Fibroblast of skin of scalp (primary cell): Measurements from ENCODE around the gene LRP1B.
A peak's percentile ranks its signal among the peaks of the same experiment; 100 is the strongest.
"Not testable (repeated sequence)": the region's sequence is repeated elsewhere in the genome, so short reads cannot be mapped to it uniquely, and the experiment has no call there.

Experiments used
- DNase-seq: peaks from one replicate; pipeline ENCODE4 v3.0.0-alpha.2; 2013

LRP1B gene

GRCh38 chr2:141264848-141265247 lies 866.0 kb downstream of the LRP1B start:
- DNase-seq, result no peak

GRCh38 chr2:141260911-141261310 lies 869.9 kb downstream of the LRP1B start:
- no peak for DNase-seq

DNA sequence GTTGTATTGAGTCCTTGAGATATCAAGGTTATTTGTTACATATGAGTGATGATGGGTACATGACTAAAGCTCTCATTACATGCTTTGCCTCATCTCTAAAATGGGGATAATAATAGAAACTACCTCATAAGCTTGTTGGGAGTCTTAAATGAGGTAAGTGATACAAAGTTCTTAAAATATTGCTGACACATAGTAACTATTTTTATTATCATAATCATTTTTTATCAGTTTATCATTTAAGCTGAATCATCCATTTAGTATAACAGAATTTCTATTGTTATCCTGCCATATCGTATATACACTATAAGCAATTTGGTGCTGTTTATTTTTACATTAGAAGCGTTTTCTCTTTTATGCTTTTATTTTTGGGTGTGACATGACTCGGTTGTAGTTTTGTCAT lies 871.1 kb downstream of the LRP1B start:
- DNase-seq, result no peak

GRCh38 chr2:141242008-141242407 lies 888.8 kb downstream of the LRP1B start:
- DNase-seq, result no peak

DNA sequence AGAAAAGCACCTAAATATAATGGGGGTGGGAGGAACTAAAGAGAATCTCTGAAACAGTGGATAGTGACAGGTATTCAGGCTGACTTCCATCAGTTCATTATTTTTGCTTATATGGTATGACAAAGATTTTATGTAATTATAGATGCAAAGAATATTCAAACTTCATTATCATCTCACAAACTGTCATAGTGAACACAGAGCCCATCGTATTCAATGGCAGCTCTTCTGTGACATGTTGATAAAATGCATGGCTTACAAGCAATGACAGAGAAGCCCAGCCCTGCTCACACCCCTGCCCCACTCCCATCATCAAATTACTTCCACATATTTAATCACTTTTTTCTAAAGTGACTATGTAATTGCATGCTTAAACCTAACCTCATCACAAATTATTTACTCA lies 904.3 kb downstream of the LRP1B start:
- no peak for DNase-seq

GRCh38 chr2:141207036-141207385 lies 923.8 kb downstream of the LRP1B start:
- DNase-seq, result no peak

DNA sequence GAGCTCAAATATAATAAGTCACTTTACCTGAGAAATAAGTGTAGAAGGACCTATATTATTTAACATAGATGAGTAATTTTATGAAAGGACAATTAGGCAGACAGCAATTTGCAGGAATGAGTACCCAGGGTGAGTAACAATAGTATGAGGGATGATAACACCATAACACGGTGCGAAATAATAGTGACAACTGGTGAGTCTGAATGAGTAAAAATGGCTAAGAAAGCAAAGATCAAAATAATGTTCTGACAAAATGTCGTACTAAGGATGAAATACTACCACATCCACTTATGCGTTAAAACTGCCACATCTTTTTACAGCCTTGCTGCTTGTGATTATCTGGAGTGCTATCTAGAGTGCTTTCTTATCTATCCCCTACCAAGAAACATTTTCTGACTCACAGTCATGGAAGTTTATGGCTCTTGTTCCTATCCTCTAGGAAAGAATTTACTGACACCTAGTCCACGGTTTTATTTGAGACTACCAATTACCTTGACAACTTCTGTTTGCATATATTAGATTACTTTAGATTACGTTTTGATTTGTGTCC lies 929.7 kb downstream of the LRP1B start:
- no peak for DNase-seq

DNA sequence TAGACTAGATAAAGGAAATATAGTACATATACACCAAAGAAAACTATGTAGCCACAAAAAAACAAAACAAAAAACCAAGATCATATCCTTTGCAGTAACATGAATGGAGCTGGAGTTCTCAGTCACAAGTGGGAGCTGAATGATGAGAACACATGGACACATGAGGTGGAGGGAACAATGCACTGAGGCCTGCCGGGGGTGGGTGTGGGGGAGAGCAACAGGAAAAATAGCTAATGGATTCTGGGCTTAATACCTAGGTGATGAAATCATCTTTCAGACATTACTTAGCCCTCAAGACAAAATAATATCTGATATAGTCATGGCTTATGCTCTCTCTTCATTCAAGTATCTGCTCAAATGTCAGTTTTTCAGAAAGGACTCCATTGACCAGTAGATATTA lies 930.6 kb downstream of the LRP1B start:
- DNase-seq, result peak; percentile 12

DNA sequence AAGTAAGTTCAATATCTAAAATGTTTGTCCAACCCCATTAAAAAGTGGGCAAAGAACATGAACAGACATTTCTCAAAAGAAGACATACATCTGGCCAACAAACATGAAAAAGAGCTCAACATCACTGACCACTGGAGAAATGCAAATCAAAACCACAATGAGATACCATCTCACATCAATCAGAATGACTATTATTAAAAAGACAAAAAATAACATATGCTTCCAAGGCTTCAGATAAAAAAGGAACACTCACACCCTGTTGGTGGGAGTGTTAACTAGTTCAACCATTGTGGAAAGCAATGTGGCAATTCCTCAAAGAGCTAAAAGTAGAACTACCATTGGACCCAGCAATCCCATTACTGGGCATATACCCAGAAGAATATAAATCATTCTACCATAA lies 931.1 kb downstream of the LRP1B start:
- DNase-seq, result peak; percentile 1

GRCh38 chr2:141195087-141195486 lies 935.7 kb downstream of the LRP1B start:
- DNase-seq, result no peak

DNA sequence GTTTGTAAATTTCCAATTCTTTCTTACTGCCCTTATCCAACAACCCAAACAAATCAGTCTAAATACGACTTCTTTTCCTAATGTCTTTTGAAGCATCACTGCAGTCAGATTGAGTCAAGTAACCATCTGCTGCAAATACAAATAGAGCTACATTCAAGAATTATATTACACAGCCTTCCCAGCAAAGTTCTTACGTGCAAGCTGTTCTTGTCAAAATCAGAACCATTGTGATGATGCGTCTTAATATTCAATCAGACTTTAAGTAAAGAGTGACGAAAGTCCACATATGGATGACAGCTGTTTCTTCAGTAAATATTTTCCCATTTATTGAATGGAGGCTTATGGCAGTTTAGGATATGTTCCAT lies 943.8 kb downstream of the LRP1B start:
- DNase-seq, result no peak

GRCh38 chr2:141186413-141187074 lies 944.3 kb downstream of the LRP1B start:
- no peak for DNase-seq

DNA sequence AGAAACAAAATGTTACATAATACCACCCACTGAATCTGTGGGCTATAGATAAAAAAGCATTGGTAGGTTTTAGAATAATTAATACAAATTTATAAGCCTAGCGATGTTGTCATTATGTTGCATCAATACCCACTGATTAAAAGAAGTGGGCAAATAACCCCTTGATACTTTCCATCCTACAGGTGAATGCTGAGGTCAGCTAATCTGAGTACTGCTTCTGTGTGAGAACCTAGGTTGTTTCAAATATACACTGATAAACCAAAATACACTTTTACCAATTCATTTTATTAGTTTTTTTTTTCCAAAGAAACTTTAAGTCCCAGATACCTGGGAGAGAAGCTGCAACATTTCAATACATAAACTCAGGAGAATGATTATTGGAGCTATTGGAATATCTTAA lies 948.6 kb downstream of the LRP1B start:
- no peak for DNase-seq

GRCh38 chr2:141169117-141169516 lies 961.7 kb downstream of the LRP1B start:
- DNase-seq, result not testable (repeated sequence)

GRCh38 chr2:141162314-141162713 lies 968.5 kb downstream of the LRP1B start:
- DNase-seq, result no peak

DNA sequence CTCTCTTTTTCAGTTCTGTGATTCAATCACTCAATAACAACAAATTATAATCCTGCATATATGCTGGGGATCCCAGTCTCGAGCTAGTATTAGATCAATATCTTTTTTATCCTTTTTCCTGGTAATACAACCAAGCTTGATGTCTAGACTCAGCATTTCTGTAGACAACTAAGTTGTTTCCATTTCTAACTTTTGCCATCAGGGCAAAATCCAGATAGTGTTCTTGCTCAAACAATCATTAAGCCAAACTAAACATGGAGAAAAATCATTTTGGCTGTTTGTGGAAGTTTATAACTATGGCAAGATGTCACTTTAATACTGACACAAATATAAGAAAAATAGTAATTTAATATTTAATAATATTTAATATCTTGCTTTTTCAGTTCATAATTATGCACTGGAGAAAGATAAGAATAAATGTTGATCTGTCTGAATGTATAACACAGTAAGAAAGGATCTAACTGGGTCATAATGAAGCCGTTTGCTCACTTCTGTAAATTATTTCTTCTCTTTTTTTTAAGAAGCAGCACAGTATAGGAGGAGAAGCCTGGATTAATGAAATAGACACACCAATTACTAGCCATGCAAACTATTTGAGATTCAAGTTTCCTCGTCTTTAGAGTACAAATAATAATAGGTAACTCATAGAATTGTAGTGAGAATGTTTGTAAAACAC lies 979.1 kb downstream of the LRP1B start:
- DNase-seq, result no peak

- DNase-seq, result no peak
Measured at GRCh38 chr2:141142025-141142424, 988.8 kb downstream of the LRP1B start.

GRCh38 chr2:141137122-141137693 lies 993.6 kb downstream of the LRP1B start:
- no peak for DNase-seq

DNA sequence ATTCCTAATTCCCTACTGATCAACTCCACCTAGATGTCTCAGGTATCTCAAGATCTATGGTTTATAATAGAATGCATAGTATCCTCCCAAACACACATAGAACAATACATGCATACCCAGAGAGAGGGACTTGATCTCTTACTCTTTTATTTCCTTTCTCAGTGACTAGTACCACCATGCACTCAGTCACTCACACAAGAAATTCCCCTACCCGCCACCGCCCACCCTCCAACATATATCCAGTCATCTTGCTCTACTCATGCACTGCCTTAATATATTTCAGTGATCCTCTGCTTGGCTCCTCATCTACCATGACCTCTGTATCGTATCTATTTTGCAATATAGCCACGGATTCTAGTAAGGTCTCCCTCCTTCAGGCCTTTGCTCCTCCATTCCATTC lies 996.9 kb downstream of the LRP1B start:
- no peak for DNase-seq

DNA sequence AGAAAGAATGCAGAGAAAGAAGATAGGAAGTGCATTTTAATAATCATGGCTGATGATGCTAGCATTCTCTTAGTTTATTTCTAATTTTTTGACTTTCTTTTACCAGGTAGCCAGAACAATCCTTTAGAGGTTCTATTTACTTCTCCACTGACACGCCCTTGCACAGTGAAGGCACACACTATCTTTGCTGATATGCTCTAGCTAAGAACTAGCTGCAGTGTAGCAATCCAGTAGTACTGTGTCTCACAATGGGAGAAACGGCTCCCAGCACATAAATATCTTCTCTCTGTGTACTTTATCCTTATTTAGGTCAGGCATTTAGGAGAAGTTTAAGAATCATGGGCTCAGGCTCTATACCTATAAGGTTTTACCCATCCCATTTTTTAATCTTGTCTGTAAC lies 1005.4 kb downstream of the LRP1B start:
- no peak for DNase-seq

- DNase-seq, result no peak
Measured at GRCh38 chr2:141118836-141119235, 1012.0 kb downstream of the LRP1B start.

GRCh38 chr2:141113301-141113700 lies 1017.5 kb downstream of the LRP1B start:
- DNase-seq, result no peak

DNA sequence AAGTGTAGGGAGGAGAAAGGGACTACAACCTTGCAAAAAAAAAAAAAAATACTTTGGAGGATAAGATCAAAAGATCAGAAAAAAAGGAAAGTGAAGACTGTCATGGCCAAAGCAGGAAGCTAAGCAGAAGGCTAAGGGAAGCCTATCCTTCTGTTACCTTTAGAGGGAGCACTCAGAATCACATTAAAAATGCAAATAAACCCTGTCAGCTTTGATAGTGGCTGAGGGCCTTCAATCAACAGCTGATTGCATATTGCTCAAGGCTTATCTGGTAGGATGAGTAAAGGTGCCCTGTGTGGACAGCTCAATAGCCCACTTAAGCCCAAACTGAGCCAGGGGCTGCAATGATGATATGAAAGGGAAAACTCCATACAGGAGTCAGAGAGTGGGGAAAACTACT lies 1021.2 kb downstream of the LRP1B start:
- no peak for DNase-seq

DNA sequence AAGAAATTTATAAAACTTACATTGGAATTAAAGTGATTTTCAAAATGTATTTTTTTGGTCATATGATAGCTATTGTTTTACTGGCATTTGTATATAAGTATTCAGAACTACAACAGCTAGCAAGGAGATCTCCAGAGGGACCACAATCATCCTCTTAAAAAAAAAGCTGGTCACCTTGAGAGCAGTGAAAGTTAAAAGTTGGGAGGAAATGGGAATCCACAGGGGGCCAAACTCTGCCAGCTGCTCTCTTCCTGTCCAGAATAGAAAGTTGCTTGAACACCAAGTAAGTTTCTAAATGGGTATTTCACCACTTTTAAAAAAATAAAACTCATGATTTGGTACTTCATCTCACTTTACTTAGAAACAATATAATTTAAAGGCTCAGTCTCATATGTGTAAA lies 1025.1 kb downstream of the LRP1B start:
- DNase-seq, result no peak
